ENCODE measurements around the gene DRGX.

- TF ChIP-seq GATA2 (IDR thresholded peaks at IDR 0.05; ENCODE audit: low read depth, low read length) (no peak), GATA3 (IDR thresholded peaks at IDR 0.05; ENCODE audit: low read depth, low read length) (no peak)
Observed at GRCh38 chr10:49370326-49371100, 25.4 kb downstream of the DRGX start.

Data from SH-SY5Y (cell line).